ENCODE results near the gene NDUFA12. TPM values are rescaled to one million over a fixed set of nuclear protein-coding genes. Genes with fewer than 3 reads are reported as not detected.

NDUFA12 gene
- total RNA-seq, 1 experiment from 2014 or later, result 379 TPM

DNA sequence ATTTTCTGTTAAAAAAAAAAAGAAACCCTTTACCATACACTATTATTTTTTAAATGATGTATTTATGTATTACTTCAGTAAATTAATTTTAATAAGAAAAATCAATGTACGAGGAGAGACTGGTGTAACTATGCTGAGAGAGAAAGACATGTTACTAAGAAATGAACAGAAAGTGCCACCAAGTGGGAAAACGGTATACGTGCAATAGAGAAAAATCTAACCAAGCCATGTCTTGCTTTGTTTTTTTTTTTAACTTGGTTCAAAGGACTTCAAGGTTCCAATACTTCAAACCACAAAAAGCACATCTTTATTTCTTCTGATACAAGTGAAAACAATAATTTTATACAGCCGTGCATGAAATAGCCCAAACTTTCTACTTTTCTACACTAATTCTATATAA, 22.9 kb downstream of the NDUFA12 start:
- peak; percentile 19 for DNase-seq (ENCODE audit: low read depth)

DNA sequence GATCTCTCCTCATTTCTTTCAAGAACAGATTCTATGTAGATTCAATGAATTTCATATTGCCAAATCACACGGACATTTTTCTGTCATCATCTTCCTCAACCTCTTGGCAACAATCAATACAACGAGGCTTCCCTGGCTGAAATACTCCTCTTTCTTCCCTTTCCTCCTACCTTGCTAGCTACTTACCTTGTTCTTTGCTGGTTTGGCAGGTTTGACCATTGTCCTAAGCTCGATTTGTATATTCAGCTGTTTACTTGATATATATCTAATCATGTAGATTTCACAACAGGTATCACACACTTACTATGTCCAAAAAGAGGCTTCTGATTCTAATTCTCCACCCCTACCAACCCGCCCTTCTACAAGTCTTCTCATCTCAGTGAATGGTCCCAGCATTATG, 23.6 kb downstream of the NDUFA12 start:
- DNase-seq (ENCODE audit: low read depth), result no peak

DNA sequence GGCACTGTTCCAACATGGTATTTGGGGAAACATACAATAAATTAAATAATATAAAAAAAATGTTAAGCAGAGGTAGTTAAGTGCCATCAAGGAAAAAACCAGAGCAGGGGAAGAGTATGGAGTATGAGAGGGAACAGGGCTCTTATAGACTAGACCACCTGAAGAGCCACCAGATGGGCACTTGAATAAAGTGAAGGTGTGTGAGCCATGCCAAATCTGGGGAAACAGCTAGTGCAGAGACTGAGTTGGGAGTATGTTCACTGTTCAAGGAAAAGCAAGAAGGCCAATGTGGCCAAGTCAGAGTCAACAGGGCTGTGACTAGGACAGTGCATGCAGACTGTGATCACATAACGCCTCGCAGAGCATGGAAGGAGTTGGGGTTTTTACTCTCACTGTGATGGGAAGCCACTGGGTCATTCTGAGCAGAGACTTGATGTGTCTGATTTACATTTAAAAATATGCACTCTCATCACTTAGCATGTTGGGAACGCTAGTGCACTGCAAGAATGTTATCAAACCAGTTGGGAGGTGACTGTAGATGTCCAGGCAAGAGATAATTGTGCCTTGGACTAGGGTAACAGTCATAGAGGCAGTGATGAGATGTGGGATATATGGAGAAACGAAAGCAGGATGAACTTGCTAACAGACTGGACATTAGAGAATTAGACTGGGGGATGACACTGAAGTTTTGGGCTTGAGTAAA, 25.6 kb downstream of the NDUFA12 start:
- DNase-seq (ENCODE audit: low read depth), result no peak

DNA sequence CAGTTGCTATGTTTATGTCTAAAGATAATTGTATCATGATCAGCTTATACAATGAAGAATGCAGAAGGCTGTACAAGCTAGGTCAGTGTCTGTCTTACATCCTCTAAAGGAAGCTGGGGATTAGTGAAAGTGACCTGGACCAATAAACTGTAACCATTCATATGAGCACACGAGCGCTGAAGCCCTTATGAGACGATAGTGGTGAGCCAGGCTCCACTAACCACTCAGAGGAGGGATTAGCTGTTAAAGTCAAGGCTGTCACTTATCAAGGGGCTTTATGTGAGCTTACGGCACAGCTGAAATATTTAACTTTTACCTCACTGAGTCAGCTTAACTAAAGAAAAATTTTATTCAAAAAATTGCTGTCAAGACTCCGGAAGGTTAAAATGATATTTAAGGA, 30.3 kb downstream of the NDUFA12 start:
- DNase-seq (ENCODE audit: low read depth), result peak; percentile 59

- no peak for DNase-seq (ENCODE audit: low read depth)
Measured at GRCh38 chr12:94972795-94973194, 30.7 kb downstream of the NDUFA12 start.

- no peak for DNase-seq (ENCODE audit: low read depth)
Measured at GRCh38 chr12:94971923-94972322, 31.6 kb downstream of the NDUFA12 start.

DNA sequence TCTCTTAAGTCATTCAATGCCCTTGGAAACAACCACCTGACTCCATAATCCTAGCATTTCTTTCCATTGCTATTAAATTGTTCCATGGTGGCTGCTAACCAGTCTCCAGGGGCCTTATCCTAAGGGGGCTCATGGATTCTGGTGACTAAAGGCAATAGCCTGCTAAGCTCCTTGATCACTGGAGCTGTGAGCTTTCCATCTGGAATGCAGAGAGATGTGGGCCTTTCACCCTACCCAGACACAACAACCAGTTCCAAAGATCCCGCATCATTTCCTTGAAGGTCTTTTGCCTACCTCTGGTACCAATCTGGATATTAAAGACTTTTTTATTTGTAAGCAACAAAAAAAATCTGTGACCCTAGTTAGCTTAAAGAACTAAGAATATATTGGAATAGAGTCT, 32.9 kb downstream of the NDUFA12 start:
- DNase-seq (ENCODE audit: low read depth), result no peak

DNA sequence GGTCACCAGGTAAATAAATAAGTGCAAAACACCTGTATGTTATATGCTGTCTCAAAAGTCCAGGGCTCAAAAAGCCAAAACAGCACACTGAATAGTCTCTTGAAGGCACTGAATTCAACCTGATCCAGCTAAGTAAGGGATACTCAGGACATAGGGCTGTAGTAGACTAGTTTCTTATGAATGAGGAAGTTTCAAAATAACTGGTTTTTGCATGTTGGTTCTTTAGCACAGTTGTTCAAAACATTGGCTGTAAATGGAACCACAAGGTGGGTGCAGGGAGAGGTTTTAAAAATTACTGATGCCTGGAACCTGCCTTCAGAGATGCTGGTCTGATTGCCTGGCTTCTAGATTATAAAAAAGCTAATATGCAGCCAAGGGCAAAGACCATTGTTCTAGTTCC, 34.1 kb downstream of the NDUFA12 start:
- no peak for DNase-seq (ENCODE audit: low read depth)

DNA sequence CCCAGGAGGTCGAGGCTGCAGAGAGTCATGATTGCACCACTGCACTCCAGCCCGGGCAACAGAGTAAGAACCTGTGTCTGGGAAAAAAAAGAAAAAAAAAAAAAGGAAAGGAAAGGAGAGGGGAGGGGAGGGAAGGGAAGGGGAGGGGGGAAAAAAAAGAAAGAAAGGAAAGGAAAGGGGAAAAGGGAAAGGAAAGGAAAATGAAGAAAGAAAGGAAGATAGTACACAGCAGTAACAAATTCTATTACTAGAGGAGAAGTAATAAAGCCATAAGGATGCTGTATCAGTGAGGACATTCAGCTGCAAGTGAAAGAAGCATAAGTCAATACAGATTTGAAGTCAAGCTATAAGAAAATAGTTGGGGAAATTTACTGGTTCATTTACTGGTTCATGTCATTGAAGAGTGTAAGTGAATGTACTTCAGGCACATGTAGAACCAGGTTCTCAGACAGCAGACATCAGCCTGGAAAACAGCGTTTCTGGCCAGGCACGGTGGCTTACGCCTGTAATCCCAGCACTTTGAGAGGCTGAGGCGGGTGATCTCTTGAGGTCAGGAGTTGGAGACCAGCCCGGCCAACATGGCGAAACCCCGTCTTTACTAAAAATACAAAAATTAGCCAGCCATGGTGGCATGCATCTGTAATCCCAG, 37.4 kb downstream of the NDUFA12 start:
- no peak for DNase-seq (ENCODE audit: low read depth)

DNA sequence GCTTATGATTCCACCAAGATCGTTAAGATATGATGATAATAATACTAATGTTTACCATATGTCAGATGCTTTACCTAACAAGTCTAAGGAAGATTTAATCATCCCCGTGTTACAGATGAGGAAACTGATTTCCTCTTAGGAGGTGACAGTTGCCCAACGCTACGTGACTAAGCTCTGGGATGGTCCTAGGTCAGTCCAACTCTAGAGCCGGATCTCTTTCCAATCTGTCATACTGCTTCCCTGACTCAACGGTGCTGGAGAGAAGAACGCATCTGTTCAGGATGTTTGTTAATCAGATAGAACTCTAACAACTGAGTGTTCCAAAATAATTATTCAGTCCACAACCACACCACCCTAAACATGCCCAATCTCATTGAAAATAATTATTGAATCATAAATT, 39.8 kb downstream of the NDUFA12 start:
- DNase-seq (ENCODE audit: low read depth), result no peak

DNA sequence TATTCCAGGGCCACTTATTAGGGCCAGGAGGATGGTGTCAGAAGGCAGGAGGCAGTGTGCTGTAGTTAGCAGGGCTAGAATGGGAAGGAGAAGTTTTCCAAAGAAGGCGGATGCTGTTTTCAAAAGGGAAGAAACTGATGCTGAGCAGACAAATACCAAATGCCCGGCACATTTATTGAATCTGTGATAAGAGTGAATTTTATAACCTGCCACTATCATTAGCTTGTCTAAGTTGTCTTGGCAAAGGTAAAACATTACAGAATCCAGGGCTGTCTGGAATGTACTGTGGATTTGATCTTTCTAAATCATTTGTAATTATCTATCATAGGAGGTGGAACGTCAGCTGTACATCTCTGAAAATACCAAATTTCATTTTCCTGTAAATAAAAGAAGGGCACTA, 40.8 kb downstream of the NDUFA12 start:
- DNase-seq (ENCODE audit: low read depth), result no peak

GRCh38 chr12:94961911-94962310, 41.6 kb downstream of the NDUFA12 start:
- DNase-seq (ENCODE audit: low read depth), result no peak

DNA sequence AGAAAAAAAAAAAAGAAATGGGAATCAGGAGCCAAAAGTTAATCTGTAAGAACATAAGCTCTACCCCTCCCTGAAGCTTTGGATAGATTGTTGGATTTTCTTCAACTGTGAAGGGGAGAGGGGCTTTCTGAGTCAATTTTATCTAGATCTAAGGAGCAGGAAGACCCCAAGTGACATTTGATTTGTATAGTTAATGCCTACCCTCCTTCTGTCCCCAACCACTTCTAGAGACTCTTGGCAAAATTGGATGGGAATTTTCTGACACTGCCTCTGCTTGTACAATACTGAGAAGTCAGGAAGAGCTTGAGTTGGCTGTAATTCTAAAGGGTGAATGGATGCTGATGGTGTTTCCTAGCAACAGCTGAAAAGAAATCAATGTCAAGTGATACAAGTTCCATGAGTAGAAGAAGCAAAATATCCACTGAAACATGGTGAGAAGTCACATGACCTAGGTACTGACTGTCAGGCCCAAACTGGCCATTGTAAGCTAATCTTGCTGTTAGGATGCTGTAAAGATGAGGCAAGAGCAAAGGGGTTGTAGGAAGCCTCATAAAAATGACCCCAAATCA, 42.2 kb downstream of the NDUFA12 start:
- DNase-seq (ENCODE audit: low read depth), result no peak

GRCh38 chr12:94957006-94957405, 46.5 kb downstream of the NDUFA12 start:
- DNase-seq (ENCODE audit: low read depth), result no peak

DNA sequence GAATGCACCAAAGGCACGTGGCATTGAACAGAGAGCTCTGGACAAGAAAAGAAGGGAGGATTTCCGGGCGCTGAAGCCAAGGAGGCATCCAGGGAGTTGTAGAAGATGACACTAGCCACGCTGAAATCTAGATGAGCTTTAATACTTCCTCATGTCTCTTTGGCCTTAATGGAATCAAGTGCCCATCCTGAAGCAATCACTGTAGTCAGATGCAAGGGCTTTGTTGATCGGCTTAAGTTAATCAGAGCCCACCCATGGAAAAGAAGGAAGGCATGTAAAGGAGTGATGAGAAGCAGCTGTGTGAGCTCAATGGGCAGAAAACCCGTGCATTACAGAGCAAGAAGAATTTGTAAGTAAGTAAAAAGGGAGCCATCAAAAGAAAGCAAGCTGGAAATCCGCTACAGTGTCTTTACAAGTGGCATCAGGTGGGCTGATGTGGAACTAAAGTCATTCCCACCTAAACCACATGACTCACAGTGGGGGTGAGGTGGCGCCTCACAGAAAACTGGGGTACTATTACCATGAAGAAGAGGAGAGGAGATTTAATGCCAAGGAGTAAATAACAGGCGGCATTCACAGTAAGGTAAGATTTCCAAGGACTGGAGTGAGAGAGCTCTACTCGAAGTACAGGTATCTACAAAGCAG, 48.4 kb downstream of the NDUFA12 start:
- no peak for DNase-seq (ENCODE audit: low read depth)

DNA sequence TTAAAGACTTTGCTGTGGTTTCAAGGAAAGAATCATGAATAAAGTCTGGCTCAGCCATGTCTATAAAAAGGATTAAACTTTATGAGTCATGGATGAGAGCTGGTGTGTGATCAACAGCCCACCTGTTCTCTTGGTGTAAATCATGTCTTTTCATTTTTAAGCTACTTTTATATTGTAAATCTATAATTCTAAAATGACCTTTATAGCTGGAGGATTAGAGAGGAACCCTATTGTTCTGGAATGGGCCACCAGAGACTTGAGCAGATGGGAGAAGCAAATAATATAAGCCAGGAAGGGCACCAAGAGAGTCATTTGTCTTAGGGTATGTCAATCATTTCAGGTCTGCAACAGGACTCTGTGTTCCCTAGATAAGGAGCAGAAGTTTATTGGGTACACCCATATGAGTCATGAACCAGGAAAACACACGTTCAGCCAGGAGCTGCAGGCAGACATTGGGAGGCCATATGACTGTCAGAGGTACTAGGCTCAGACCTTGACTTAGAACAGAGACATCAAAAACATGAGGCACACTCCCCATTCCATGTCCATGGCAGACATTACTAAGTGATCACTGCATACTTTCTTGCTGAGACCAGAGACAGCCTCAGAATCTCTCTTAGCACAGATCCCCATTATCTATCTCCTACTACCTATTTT, 49.3 kb downstream of the NDUFA12 start:
- peak; percentile 74 for DNase-seq (ENCODE audit: low read depth)

DNA sequence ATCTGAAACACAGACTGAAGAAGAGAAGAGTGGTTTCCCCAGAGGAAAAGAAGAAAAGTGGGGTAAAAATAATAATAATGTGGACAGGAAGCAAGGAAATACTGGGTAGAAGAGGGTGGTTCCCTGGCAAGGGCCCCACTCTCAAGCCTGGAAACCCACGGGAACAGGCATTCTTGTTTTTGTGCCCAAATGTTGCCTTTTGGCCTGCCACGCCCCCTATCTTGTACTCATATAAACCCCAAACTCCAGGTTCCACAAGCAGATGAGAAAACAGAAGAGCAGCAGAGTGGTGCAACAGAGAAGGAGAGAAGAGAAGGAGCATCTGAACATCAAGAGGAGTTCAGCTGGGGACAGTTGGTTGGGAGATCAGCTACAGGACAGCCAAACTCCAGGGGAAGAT, 51.2 kb downstream of the NDUFA12 start:
- DNase-seq (ENCODE audit: low read depth), result no peak

GRCh38 chr12:94951071-94951934, 52.2 kb downstream of the NDUFA12 start:
- no peak for DNase-seq (ENCODE audit: low read depth)

- no peak for DNase-seq (ENCODE audit: low read depth)
Measured at GRCh38 chr12:94948232-94948810, 55.2 kb downstream of the NDUFA12 start.

- no peak for DNase-seq (ENCODE audit: low read depth)
Measured at GRCh38 chr12:94942663-94943062, 60.8 kb downstream of the NDUFA12 start.

DNA sequence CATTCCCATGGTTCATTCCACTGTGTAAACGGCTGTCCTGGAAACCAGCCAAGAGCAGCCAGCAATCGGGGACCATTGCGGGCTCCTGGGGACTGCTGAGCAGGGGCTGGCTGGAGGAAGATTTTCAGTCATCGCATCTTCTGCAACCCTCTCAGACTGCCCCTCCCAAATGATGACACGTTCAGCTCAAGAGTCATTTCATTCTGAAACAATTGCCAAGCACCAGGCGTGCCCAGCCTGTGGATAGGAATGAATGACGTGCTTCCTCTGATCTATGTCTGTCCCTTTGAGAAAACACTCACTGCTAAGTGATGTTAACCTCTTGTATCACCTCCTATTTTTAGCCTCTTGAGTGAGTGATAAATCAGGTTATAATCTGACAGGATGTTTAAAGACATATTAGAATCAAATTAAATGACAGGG, 62.0 kb downstream of the NDUFA12 start:
- DNase-seq (ENCODE audit: low read depth), result peak; percentile 62

All from Daoy (cell line).